ENCODE data around the gene LONP1.

LONP1 gene

GRCh38 chr19:5643060-5643459, 76.9 kb downstream of the LONP1 start:
- no peak for DNase-seq

GRCh38 chr19:5642204-5642603, 77.7 kb downstream of the LONP1 start:
- DNase-seq, result no peak
